IMR-90 (cell line): Measurements from ENCODE around the gene NUFIP1. TPM values are rescaled to one million over a fixed set of nuclear protein-coding genes. Genes with fewer than 3 reads are reported as not detected.

ENCODE experiments used
- ATAC-seq: fragments of 200-7000 bp; cut with Tn5 transposase; 2 replicates; pipeline ENCODE4 v1.9.1; 2020; ENCODE audit warnings: low read depth, mild to moderate bottlenecking, moderate library complexity
- BruUV-seq: library from RNA; stranded (reverse); fragments of 400-500 nt; replicated peaks from 2 replicates; lab custom pipeline; 2021; lab: Mats Ljungman, UMichigan
- CTCF ChIA-PET: fragments of 300-600 bp; formaldehyde crosslinking; extraction: SDS; loops from one replicate; lab custom pipeline; 2021; ENCODE audit warnings: antibody characterized with exemption; lab: Yijun Ruan, JAX
- POLR2A ChIA-PET: fragments of 300-600 bp; sonication (Branson Sonifier 250); formaldehyde crosslinking; loops from one replicate; lab custom pipeline; 2022; ENCODE audit warnings: antibody characterized with exemption; ENCODE audit not compliant: unreplicated experiment; lab: Charles Lee
- DNase-seq: peaks from one replicate; pipeline ENCODE4 v3.0.0; 2013
- H2AFZ ChIP-seq: replicated peaks from 2 replicates; pipeline ENCODE3; 2013; ENCODE audit warnings: low read length, mild to moderate bottlenecking; ENCODE audit not compliant: poor library complexity
- H2AK5ac ChIP-seq: 2 replicates; pipeline ENCODE4 v1.6.1; 2013; ENCODE audit warnings: low read depth, low read length, inconsistent platforms
- H2AK9ac ChIP-seq: replicated peaks from 2 replicates; pipeline ENCODE3; 2013; ENCODE audit warnings: mild to moderate bottlenecking, low read depth, low read length, moderate library complexity; ENCODE audit not compliant: poor library complexity
- H2BK120ac ChIP-seq: 2 replicates; pipeline ENCODE4 v1.6.1; 2013; ENCODE audit warnings: low read depth, low read length, inconsistent platforms
- H2BK15ac ChIP-seq: 3 replicates; pipeline ENCODE4 v1.6.1; 2013; ENCODE audit warnings: low read depth, low read length, inconsistent platforms
- H2BK20ac ChIP-seq: 2 replicates; pipeline ENCODE4 v1.6.1; 2013; ENCODE audit warnings: low read depth, mild to moderate bottlenecking, inconsistent platforms, low read length, moderate library complexity
- H2BK5ac ChIP-seq: 2 replicates; pipeline ENCODE4 v1.6.1; 2013; ENCODE audit warnings: mild to moderate bottlenecking, low read depth, low read length, inconsistent platforms; ENCODE audit not compliant: poor library complexity, severe bottlenecking
- H3K14ac ChIP-seq: replicated peaks from 2 replicates; pipeline ENCODE4 v1.6.1; 2013; ENCODE audit warnings: low read depth, low read length, inconsistent platforms
- H3K18ac ChIP-seq: 2 replicates; pipeline ENCODE4 v1.6.1; 2013; ENCODE audit warnings: low read depth, low read length, control low read depth
- H3K23ac ChIP-seq: 2 replicates; pipeline ENCODE4 v1.6.1; 2013; ENCODE audit warnings: low read depth, low read length, inconsistent platforms
- H3K27ac ChIP-seq: 2 replicates; pipeline ENCODE4 v1.5.1; 2013; ENCODE audit warnings: mild to moderate bottlenecking, control low read depth, low read length; ENCODE audit not compliant: insufficient read depth
- H3K27me3 ChIP-seq: 2 replicates; pipeline ENCODE4 v1.6.1; 2013; ENCODE audit warnings: low read length; ENCODE audit not compliant: control insufficient read depth, insufficient read depth
- H3K36me3 ChIP-seq: 2 replicates; pipeline ENCODE4 v1.6.1; 2013; ENCODE audit warnings: low read length, mixed read lengths; ENCODE audit not compliant: control insufficient read depth, insufficient read depth
- H3K4ac ChIP-seq: 2 replicates; pipeline ENCODE4 v1.6.1; 2013; ENCODE audit warnings: low read depth, low read length, inconsistent platforms
- H3K4me1 ChIP-seq: 2 replicates; pipeline ENCODE4 v1.6.1; 2013; ENCODE audit warnings: low read length, mixed read lengths; ENCODE audit not compliant: control insufficient read depth, insufficient read depth
- H3K4me2 ChIP-seq: 2 replicates; pipeline ENCODE4 v1.6.1; 2013; ENCODE audit warnings: low read depth, mild to moderate bottlenecking, control low read depth, low read length, moderate library complexity
- H3K4me3 ChIP-seq: 2 replicates; pipeline ENCODE4 v1.5.1; 2013; ENCODE audit warnings: low read depth, mild to moderate bottlenecking, control low read depth, low read length, moderate library complexity; ENCODE audit not compliant: insufficient read depth
- H3K56ac ChIP-seq: 2 replicates; pipeline ENCODE4 v1.6.1; 2013; ENCODE audit warnings: low read length, inconsistent platforms; ENCODE audit not compliant: insufficient read depth; ENCODE audit errors: extremely low read depth
- H3K79me1 ChIP-seq, 2 experiments: 2 replicates each; pipeline ENCODE4 v1.6.1; 2013; ENCODE audit warnings: low read length in 2 of 2, inconsistent platforms in 1 of 2, low read depth in 1 of 2
- H3K9ac ChIP-seq: 2 replicates; pipeline ENCODE4 v1.6.1; 2013; ENCODE audit warnings: low read depth, low read length, control low read depth
- H3K9me1 ChIP-seq: 2 replicates; pipeline ENCODE4 v1.6.1; 2013; ENCODE audit warnings: low read length, inconsistent platforms; ENCODE audit not compliant: insufficient read depth
- H3K9me3 ChIP-seq: 2 replicates; pipeline ENCODE4 v1.6.1; 2013; ENCODE audit warnings: low read length; ENCODE audit not compliant: control insufficient read depth, insufficient read depth
- H4K20me1 ChIP-seq: 2 replicates; pipeline ENCODE4 v1.6.1; 2013; ENCODE audit warnings: low read length, inconsistent platforms; ENCODE audit not compliant: insufficient read depth
- H4K5ac ChIP-seq: 2 replicates; pipeline ENCODE4 v1.6.1; 2013; ENCODE audit warnings: mild to moderate bottlenecking, low read depth, low read length, control low read depth
- H4K8ac ChIP-seq, 2 experiments: 2 replicates each; pipeline ENCODE4 v1.6.1; 2013; ENCODE audit warnings: low read depth in 2 of 2, low read length in 2 of 2, control low read depth in 1 of 2, inconsistent platforms in 1 of 2
- H4K91ac ChIP-seq: 2 replicates; pipeline ENCODE4 v1.6.1; 2013; ENCODE audit warnings: low read depth, low read length, inconsistent platforms; ENCODE audit not compliant: insufficient read depth
- BHLHE40 ChIP-seq: fragments of 150-350 bp; IDR thresholded peaks from 2 replicates; pipeline ENCODE4 v1.6.1; 2016; ENCODE audit warnings: mild to moderate bottlenecking, low read depth, low read length
- CEBPB ChIP-seq: IDR thresholded peaks from 2 replicates; pipeline ENCODE4 v1.6.1; 2012; ENCODE audit warnings: low read depth, low read length, improper control_type of control experiment
- CHD1 ChIP-seq: IDR thresholded peaks from 2 replicates; pipeline ENCODE4 v1.6.1; 2012; ENCODE audit warnings: low read depth, low read length, improper control_type of control experiment
- FOS ChIP-seq: fragments of 150-350 bp; IDR thresholded peaks from 2 replicates; pipeline ENCODE4 v1.6.1; 2016; ENCODE audit warnings: low read depth, low read length
- MAZ ChIP-seq: IDR thresholded peaks from 2 replicates; pipeline ENCODE4 v1.6.1; 2012; ENCODE audit warnings: low read depth, mild to moderate bottlenecking, low read length, improper control_type of control experiment, moderate library complexity, borderline replicate concordance
- MXI1 ChIP-seq: IDR thresholded peaks from 2 replicates; pipeline ENCODE4 v1.6.1; 2012; ENCODE audit warnings: low read depth, mild to moderate bottlenecking, low read length, moderate library complexity, borderline replicate concordance
- NFE2L2 ChIP-seq: fragments of 150-350 bp; IDR thresholded peaks from 2 replicates; pipeline ENCODE4 v1.6.1; 2016; ENCODE audit warnings: low read depth, mild to moderate bottlenecking, low read length
- POLR2A ChIP-seq: IDR thresholded peaks from 2 replicates; pipeline ENCODE4 v1.6.1; 2012; ENCODE audit warnings: mild to moderate bottlenecking, low read depth, low read length
- RAD21 ChIP-seq: IDR thresholded peaks from 2 replicates; pipeline ENCODE4 v1.6.1; 2012; ENCODE audit warnings: low read length, improper control_type of control experiment
- RCOR1 ChIP-seq: IDR thresholded peaks from 2 replicates; pipeline ENCODE4 v1.6.1; 2012; ENCODE audit warnings: mild to moderate bottlenecking, low read length, improper control_type of control experiment; ENCODE audit not compliant: insufficient replicate concordance
- RFX5 ChIP-seq: IDR thresholded peaks from 2 replicates; pipeline ENCODE4 v1.8.0; 2012; ENCODE audit warnings: low read depth, mild to moderate bottlenecking, low read length, moderate library complexity
- SMC3 ChIP-seq: fragments of 150-350 bp; IDR thresholded peaks from 2 replicates; pipeline ENCODE4 v1.6.1; 2016; ENCODE audit warnings: low read depth, mild to moderate bottlenecking, antibody characterized with exemption, low read length, moderate library complexity
- WGBS, 2 experiments: methylation state at CpG; one replicate each; pipeline versions ENCODE4 v1.1.5 to v1.1.7; 2013; ENCODE audit warnings: missing lambda C conversion rate in 2 of 2; ENCODE audit not compliant: insufficient read length in 1 of 2; ENCODE audit errors: extremely low coverage in 2 of 2; 5-methylcytosine and 5-hydroxymethylcytosine counted together
- dilution Hi-C: fragments of 300-500 bp; cut with HindIII; formaldehyde crosslinking; loops from one replicate; pipeline ENCODE4 v1.14.3; 2018; ENCODE audit warnings: low sequenced_read_pairs; ENCODE audit not compliant: unreplicated experiment
- in situ Hi-C: fragments of 300-500 bp; cut with MboI; formaldehyde crosslinking; loops from 3 replicates; pipeline ENCODE4 v1.14.3; 2019; ENCODE audit warnings: low sequenced_read_pairs, inconsistent platforms, mixed read lengths
- intact Hi-C: fragments of 100-400 bp; cut with micrococcal nuclease; formaldehyde crosslinking; loops from 2 replicates; pipeline ENCODE4 v1.10.0; 2022
- polyA plus RNA-seq, 3 experiments: library from polyadenylated mRNA; depleted of rRNA; stranded (reverse); fragments of >200 nt; gene quantifications; 2 replicates each; pipeline ENCODE4 v1.2.3, GENCODE V29; 2012; ENCODE audit warnings: low replicate concordance in 1 of 3
- total RNA-seq: library from RNA; depleted of rRNA; stranded (reverse); fragments of >200 nt; gene quantifications from 2 replicates; pipeline ENCODE4 v1.2.3, GENCODE V29; 2012
- TF ChIP-seq, protein P1 (sequence below): fragments of 150-350 bp; IDR thresholded peaks from 2 replicates; pipeline ENCODE4 v1.6.1; 2016; ENCODE audit warnings: low read depth, mild to moderate bottlenecking, low read length, moderate library complexity, borderline replicate concordance
- TF ChIP-seq, protein P2 (sequence below): fragments of 150-350 bp; IDR thresholded peaks from 2 replicates; pipeline ENCODE4 v1.6.1; 2017; ENCODE audit warnings: mild to moderate bottlenecking, antibody characterized with exemption, low read length, low read depth
- TF ChIP-seq, protein P3 (sequence below): conservative IDR thresholded peaks from 2 replicates; pipeline ENCODE4 v1.5.1; 2012; ENCODE audit warnings: mild to moderate bottlenecking, low read depth, low read length, improper control_type of control experiment

Gene NUFIP1
- total and polyA plus RNA-seq, 2 of the 4 experiments (the other 2 are of a cell fraction), result 1.4 to 2.3 TPM

DNA sequence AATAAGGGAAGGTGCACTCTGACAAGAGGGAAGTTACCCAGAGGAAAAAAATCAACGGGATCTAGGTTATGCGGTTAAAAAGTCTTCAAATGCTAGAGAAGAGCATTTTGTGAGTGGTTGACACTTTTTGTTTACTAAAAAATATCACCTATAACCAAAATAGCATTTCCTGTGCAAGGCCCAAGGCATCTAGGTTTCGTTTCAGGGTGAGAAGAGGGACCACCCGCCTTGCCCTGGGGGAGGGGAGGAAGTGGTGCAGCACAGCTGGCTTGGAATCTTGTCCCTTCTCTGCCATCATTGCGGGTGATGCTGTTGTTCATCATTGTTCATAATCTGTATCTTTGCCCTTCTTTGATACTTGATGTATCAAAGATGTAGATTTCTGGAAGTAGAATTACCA, 80.6 kb downstream of the NUFIP1 start:
- Histone ChIP-seq H2AFZ (no peak overlapping the region), H2BK20ac (no peak overlapping the region), H4K20me1 (no peaks in the 10 kb centered on the region; the same call in 1 of the 2 replicates), H3K18ac (no peak overlapping the region), H4K8ac (no peak overlapping the region), H3K79me1 (no peaks in the 10 kb centered on the region), H3K4me1 (peaks cover 21% of the 10 kb centered on the region), H3K4ac (no peak overlapping the region), H3K56ac (no peak overlapping the region), H3K36me3 (no peaks in the 10 kb centered on the region), H2BK120ac (no peak overlapping the region), H3K27ac (no peak overlapping the region), H3K9ac (no peak overlapping the region), H2BK15ac (no peak overlapping the region), H3K4me3 (no peak overlapping the region), H3K14ac (no peak overlapping the region), H4K5ac (no peak overlapping the region), H2BK5ac (no peak overlapping the region), H2AK9ac (no peak overlapping the region), H3K23ac (no peak overlapping the region), H3K9me3 (peaks cover 4% of the 10 kb centered on the region), H2AK5ac (no peak overlapping the region), H3K9me1 (peaks cover 9% of the 10 kb centered on the region), H4K91ac (no peak overlapping the region), H3K27me3 (no peaks in the 10 kb centered on the region), H3K4me2 (no peak overlapping the region)
- WGBS, 2 experiments, result no CpG with 5 or more reads among the region's 5 CpGs
- in situ Hi-C loops, result no loop called here
- dilution Hi-C loops, result no loop called here
- ChIA-PET POLR2A (no interaction called here), CTCF (interaction anchor here (2.0 kb wide), 1 partner anchor 9 kb away, joined by 4 read pairs; no protein-coding TSS in a partner anchor)
- DNase-seq, result no peak
- no peak for ATAC-seq
- TF ChIP-seq NFE2L2 (no peak), BHLHE40 (no peak), MXI1 (no peak), POLR2A (no peak), FOS (no peak), CHD1 (no peak), CEBPB (no peak), RCOR1 (no peak), SMC3 (no peak), MAZ (no peak), RFX5 (no peak), RAD21 (no peak)
- TF ChIP-seq, protein P1, sequence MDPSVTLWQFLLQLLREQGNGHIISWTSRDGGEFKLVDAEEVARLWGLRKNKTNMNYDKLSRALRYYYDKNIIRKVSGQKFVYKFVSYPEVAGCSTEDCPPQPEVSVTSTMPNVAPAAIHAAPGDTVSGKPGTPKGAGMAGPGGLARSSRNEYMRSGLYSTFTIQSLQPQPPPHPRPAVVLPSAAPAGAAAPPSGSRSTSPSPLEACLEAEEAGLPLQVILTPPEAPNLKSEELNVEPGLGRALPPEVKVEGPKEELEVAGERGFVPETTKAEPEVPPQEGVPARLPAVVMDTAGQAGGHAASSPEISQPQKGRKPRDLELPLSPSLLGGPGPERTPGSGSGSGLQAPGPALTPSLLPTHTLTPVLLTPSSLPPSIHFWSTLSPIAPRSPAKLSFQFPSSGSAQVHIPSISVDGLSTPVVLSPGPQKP, result no peak
- TF ChIP-seq, protein P2, sequence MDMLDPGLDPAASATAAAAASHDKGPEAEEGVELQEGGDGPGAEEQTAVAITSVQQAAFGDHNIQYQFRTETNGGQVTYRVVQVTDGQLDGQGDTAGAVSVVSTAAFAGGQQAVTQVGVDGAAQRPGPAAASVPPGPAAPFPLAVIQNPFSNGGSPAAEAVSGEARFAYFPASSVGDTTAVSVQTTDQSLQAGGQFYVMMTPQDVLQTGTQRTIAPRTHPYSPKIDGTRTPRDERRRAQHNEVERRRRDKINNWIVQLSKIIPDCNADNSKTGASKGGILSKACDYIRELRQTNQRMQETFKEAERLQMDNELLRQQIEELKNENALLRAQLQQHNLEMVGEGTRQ, result no peak
- TF ChIP-seq, protein P3, sequence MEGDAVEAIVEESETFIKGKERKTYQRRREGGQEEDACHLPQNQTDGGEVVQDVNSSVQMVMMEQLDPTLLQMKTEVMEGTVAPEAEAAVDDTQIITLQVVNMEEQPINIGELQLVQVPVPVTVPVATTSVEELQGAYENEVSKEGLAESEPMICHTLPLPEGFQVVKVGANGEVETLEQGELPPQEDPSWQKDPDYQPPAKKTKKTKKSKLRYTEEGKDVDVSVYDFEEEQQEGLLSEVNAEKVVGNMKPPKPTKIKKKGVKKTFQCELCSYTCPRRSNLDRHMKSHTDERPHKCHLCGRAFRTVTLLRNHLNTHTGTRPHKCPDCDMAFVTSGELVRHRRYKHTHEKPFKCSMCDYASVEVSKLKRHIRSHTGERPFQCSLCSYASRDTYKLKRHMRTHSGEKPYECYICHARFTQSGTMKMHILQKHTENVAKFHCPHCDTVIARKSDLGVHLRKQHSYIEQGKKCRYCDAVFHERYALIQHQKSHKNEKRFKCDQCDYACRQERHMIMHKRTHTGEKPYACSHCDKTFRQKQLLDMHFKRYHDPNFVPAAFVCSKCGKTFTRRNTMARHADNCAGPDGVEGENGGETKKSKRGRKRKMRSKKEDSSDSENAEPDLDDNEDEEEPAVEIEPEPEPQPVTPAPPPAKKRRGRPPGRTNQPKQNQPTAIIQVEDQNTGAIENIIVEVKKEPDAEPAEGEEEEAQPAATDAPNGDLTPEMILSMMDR, result no peak
- BruUV-seq, result no TSS peak
- intact Hi-C loops, result no loop called here
